ENCODE measurements around the gene KLHL12. TPM values are rescaled to one million over a fixed set of nuclear protein-coding genes. Genes with fewer than 3 reads are reported as not detected.

Gene KLHL12
- total RNA-seq, 2 donors from 2014 or later: 34.4 to 39.4 TPM

DNA sequence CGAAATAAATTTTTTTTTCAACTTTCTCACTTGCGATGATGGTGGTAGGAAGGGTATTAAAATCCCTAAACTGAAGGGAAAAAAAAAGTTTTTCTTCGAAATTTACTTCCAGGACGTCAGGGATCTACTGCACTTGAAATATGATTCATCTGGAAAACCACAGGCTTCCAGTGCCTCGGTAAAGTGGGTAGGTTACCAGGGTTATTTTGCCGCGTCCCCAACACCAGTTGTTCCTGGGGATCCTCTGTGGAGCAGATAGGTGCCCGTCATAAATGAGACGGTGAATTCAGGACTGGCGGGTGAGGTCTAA lies 38.9 kb downstream of the KLHL12 start:
- peak overlapping the region; percentile 74 for H3K9ac ChIP-seq (ENCODE audit: extremely low read depth, low read length, poor library complexity, severe bottlenecking)
- no peak for TF ChIP-seq CTCF (conservative IDR thresholded peaks at IDR 0.05)
- H3K27ac ChIP-seq (ENCODE audit: low read depth, low read length): peak overlapping the region; percentile 93

GRCh38 chr1:202880961-202881460 lies 46.0 kb downstream of the KLHL12 start:
- no peak overlapping the region for H3K9ac ChIP-seq (ENCODE audit: extremely low read depth, low read length, poor library complexity, severe bottlenecking)
- H3K27me3 ChIP-seq (ENCODE audit: control insufficient read depth, insufficient read depth, low read length, poor library complexity, severe bottlenecking): no peaks in the 10 kb centered on the region
- H3K9me3 ChIP-seq (ENCODE audit: control insufficient read depth, low read length): no peaks in the 10 kb centered on the region
- H3K4me3 ChIP-seq (ENCODE audit: low read length): no peak overlapping the region
- peaks cover 13% of the 10 kb centered on the region for H3K36me3 Mint-ChIP-seq (ENCODE audit: low read depth)
- no peak for TF ChIP-seq CTCF (conservative IDR thresholded peaks at IDR 0.05)
- H3K27ac ChIP-seq (ENCODE audit: low read depth, low read length): no peak overlapping the region
- peaks cover 8% of the 10 kb centered on the region for H3K4me1 Mint-ChIP-seq
- no peak overlapping the region for H3K4me3 Mint-ChIP-seq
- H3K4me1 ChIP-seq (ENCODE audit: control insufficient read depth, insufficient read depth, low read length): peaks cover 8% of the 10 kb centered on the region
- no peaks in the 10 kb centered on the region for H3K9me3 Mint-ChIP-seq
- no peak for DNase-seq
- H3K27ac Mint-ChIP-seq: no peak overlapping the region
- peaks cover 20% of the 10 kb centered on the region for H3K36me3 ChIP-seq (ENCODE audit: control insufficient read depth, insufficient read depth, low read length)
- WGBS, 2 experiments (ENCODE audit: insufficient coverage in 1 of 2, insufficient read length in 1 of 2): 95 to 97% methylated on average over 10 of the region's 10 CpGs
- H3K27me3 Mint-ChIP-seq (ENCODE audit: insufficient read depth): no peaks in the 10 kb centered on the region

More for the DNA sequence above, 38.9 kb downstream of the KLHL12 start:
- Mint-ChIP-seq H3K4me1 (peaks cover 16% of the 10 kb centered on the region), H3K27me3 (ENCODE audit: insufficient read depth) (no peaks in the 10 kb centered on the region), H3K36me3 (ENCODE audit: low read depth) (peaks cover 14% of the 10 kb centered on the region), H3K27ac (peak overlapping the region; percentile 92), H3K4me3 (peak overlapping the region; percentile 80), H3K9me3 (no peaks in the 10 kb centered on the region)
- no peaks in the 10 kb centered on the region for H3K4me1 ChIP-seq (ENCODE audit: control insufficient read depth, insufficient read depth, low read length)
- H3K36me3 ChIP-seq (ENCODE audit: control insufficient read depth, insufficient read depth, low read length): peaks cover 26% of the 10 kb centered on the region
- no peaks in the 10 kb centered on the region for H3K9me3 ChIP-seq (ENCODE audit: control insufficient read depth, low read length)
- 0 to 2% methylated on average over 4 to 9 of the region's 10 CpGs for WGBS, 2 experiments (ENCODE audit: insufficient coverage in 1 of 2, insufficient read length in 1 of 2)
- no peaks in the 10 kb centered on the region for H3K27me3 ChIP-seq (ENCODE audit: control insufficient read depth, insufficient read depth, low read length, poor library complexity, severe bottlenecking)
- H3K4me3 ChIP-seq (ENCODE audit: low read length): peak overlapping the region; percentile 100
- no peak for DNase-seq

DNA sequence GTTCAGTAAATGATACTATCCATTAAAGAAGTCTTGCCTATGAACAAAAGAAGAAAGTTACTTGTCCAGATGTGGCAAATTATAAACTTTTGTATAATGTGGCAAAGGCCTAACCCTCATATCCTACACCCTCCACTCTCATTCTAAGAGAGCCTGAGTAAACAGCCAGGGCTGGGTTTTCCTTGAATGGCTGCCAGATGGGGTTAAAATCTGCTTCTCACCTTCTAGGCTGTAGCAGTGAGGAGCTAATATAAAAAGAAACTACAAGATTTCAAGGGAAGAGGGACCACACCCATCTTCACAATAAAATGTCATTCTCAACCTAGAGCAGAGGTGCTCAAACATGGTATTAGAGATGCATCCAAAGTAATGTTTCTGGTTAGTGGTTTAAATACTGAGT lies 47.0 kb downstream of the KLHL12 start:
- Mint-ChIP-seq H3K27me3 (ENCODE audit: insufficient read depth) (no peaks in the 10 kb centered on the region), H3K9me3 (no peaks in the 10 kb centered on the region), H3K4me3 (no peak overlapping the region), H3K4me1 (peaks cover 5% of the 10 kb centered on the region), H3K36me3 (ENCODE audit: low read depth) (peaks cover 13% of the 10 kb centered on the region), H3K27ac (no peak overlapping the region)
- Histone ChIP-seq H3K36me3 (ENCODE audit: control insufficient read depth, insufficient read depth, low read length) (peaks cover 20% of the 10 kb centered on the region), H3K4me1 (ENCODE audit: control insufficient read depth, insufficient read depth, low read length) (peaks cover 8% of the 10 kb centered on the region), H3K9ac (ENCODE audit: extremely low read depth, low read length, poor library complexity, severe bottlenecking) (no peak overlapping the region), H3K9me3 (ENCODE audit: control insufficient read depth, low read length) (no peaks in the 10 kb centered on the region), H3K4me3 (ENCODE audit: low read length) (no peak overlapping the region), H3K27ac (ENCODE audit: low read depth, low read length) (no peak overlapping the region), H3K27me3 (ENCODE audit: control insufficient read depth, insufficient read depth, low read length, poor library complexity, severe bottlenecking) (no peaks in the 10 kb centered on the region)
- DNase-seq: no peak
- no peak for TF ChIP-seq CTCF (conservative IDR thresholded peaks at IDR 0.05)

Data from endodermal cell (in vitro differentiated cells).